RWPE2 (cell line): ENCODE data around the gene CCDC124.
A peak's percentile ranks its signal among the peaks of the same experiment; 100 is the strongest.

Experiments used
- ATAC-seq: fragments of 200-7000 bp; cut with Tn5 transposase; 3 replicates; pipeline ENCODE4 v1.9.1; 2021; ENCODE audit warnings: low read depth
- DNase-seq: peaks from one replicate; pipeline ENCODE4 v3.0.0-alpha.2; 2020; ENCODE audit warnings: low spot score
- H3K27ac ChIP-seq: fragments of 450-650 bp; 2 replicates; pipeline ENCODE4 v1.5.1; 2017; ENCODE audit warnings: mild to moderate bottlenecking; ENCODE audit not compliant: poor library complexity, severe bottlenecking
- H3K27me3 ChIP-seq: fragments of 250-450 bp; sonication (Bioruptor Pico); 2 replicates; pipeline ENCODE4 v1.5.1; 2021; ENCODE audit warnings: mild to moderate bottlenecking, moderate library complexity; ENCODE audit not compliant: insufficient read depth, poor library complexity, severe bottlenecking
- H3K36me3 ChIP-seq: fragments of 250-450 bp; sonication (Bioruptor Pico); 2 replicates; pipeline ENCODE4 v1.5.1; 2020; ENCODE audit warnings: low read depth, mild to moderate bottlenecking, moderate library complexity
- H3K4me1 ChIP-seq: fragments of 250-450 bp; sonication (Bioruptor Pico); 2 replicates; pipeline ENCODE4 v1.5.1; 2021; ENCODE audit warnings: mild to moderate bottlenecking, moderate library complexity; ENCODE audit not compliant: insufficient read depth, poor library complexity, severe bottlenecking
- H3K4me3 ChIP-seq: fragments of 250-450 bp; sonication (Bioruptor Pico); 2 replicates; pipeline ENCODE4 v1.5.1; 2021; ENCODE audit warnings: mild to moderate bottlenecking, moderate library complexity; ENCODE audit not compliant: severe bottlenecking
- H3K9me3 ChIP-seq: fragments of 250-450 bp; sonication (Bioruptor Pico); 2 replicates; pipeline ENCODE4 v1.5.1; 2021; ENCODE audit warnings: mild to moderate bottlenecking, moderate library complexity; ENCODE audit not compliant: severe bottlenecking
- CTCF ChIP-seq: fragments of 450-650 bp; IDR thresholded peaks from one replicate; pipeline ENCODE4 v1.5.1; 2017; ENCODE audit warnings: mild to moderate bottlenecking, moderate library complexity; ENCODE audit not compliant: poor library complexity, severe bottlenecking

Gene CCDC124

GRCh38 chr19:17889609-17890214 lies 43.1 kb upstream of the CCDC124 start:
- no peak for TF ChIP-seq CTCF
- Histone ChIP-seq H3K36me3 (no peaks in the 10 kb centered on the region), H3K4me1 (no peaks in the 10 kb centered on the region), H3K4me3 (no peak overlapping the region), H3K27me3 (no peaks in the 10 kb centered on the region), H3K27ac (no peak overlapping the region), H3K9me3 (no peaks in the 10 kb centered on the region)
- ATAC-seq: peak; percentile 69
- DNase-seq: no peak

- no peaks in the 10 kb centered on the region for H3K36me3 ChIP-seq
- no peaks in the 10 kb centered on the region for H3K27me3 ChIP-seq
- H3K9me3 ChIP-seq: no peaks in the 10 kb centered on the region
- no peak overlapping the region for H3K27ac ChIP-seq
- DNase-seq (no peak), ATAC-seq (no peak)
- TF ChIP-seq CTCF: no peak
- no peaks in the 10 kb centered on the region for H3K4me1 ChIP-seq
- no peak overlapping the region for H3K4me3 ChIP-seq
These were observed 39.0 kb upstream of the CCDC124 start for GRCh38 chr19:17893766-17894165.

GRCh38 chr19:17902701-17903100 lies 30.1 kb upstream of the CCDC124 start:
- H3K36me3 ChIP-seq: no peaks in the 10 kb centered on the region
- peaks cover 9% of the 10 kb centered on the region for H3K4me1 ChIP-seq
- ATAC-seq (peak; percentile 40; the same call in 1 of the 3 replicates), DNase-seq (no peak)
- no peak overlapping the region for H3K4me3 ChIP-seq
- no peak for TF ChIP-seq CTCF
- H3K9me3 ChIP-seq: no peaks in the 10 kb centered on the region
- H3K27ac ChIP-seq: no peak overlapping the region
- no peaks in the 10 kb centered on the region for H3K27me3 ChIP-seq

- ATAC-seq: no peak
- no peaks in the 10 kb centered on the region for H3K36me3 ChIP-seq
- H3K4me1 ChIP-seq: peaks cover 4% of the 10 kb centered on the region
- no peak for TF ChIP-seq CTCF
- no peak overlapping the region for H3K4me3 ChIP-seq
- H3K27me3 ChIP-seq: no peaks in the 10 kb centered on the region
- no peak overlapping the region for H3K27ac ChIP-seq
- no peak for DNase-seq
- no peaks in the 10 kb centered on the region for H3K9me3 ChIP-seq
These were observed 24.6 kb upstream of the CCDC124 start for GRCh38 chr19:17908244-17908643.

GRCh38 chr19:17909003-17909732 lies 23.6 kb upstream of the CCDC124 start:
- H3K27me3 ChIP-seq: no peaks in the 10 kb centered on the region
- ATAC-seq (no peak), DNase-seq (no peak)
- no peak overlapping the region for H3K4me3 ChIP-seq
- TF ChIP-seq CTCF: no peak
- no peak overlapping the region for H3K27ac ChIP-seq
- H3K4me1 ChIP-seq: peaks cover 4% of the 10 kb centered on the region
- no peaks in the 10 kb centered on the region for H3K36me3 ChIP-seq
- H3K9me3 ChIP-seq: no peaks in the 10 kb centered on the region
